ENCODE data around the gene PEX12.
"Not testable (repeated sequence)": the region's sequence is repeated elsewhere in the genome, so short reads cannot be mapped to it uniquely, and the experiment has no call there.

PEX12 gene

DNA sequence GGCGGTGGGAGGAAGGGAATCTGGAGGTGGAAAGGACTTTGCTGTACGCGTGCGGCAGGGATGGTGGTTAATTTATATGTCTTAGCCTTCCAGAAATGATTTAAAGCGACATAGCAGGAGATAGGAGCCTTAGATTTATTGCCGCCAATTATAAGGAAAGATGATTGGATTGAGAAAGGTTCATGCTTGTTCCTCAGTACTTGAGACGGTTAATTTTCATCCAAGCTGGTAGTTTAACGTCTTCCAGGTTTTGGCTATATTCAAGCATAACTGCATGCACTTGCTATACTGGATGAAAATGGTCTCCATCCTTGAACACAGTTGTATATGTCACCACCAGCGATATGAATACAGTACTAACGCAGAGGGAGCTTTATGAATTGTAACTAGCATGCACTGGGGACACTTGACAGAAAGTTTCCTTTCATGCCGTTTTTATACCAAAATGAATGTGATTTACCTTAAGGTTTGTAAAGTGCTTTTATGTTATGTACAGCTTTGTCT is 610 bp upstream of the PEX12 start:
- DNase-seq (ENCODE audit: low read depth): no peak

DNA sequence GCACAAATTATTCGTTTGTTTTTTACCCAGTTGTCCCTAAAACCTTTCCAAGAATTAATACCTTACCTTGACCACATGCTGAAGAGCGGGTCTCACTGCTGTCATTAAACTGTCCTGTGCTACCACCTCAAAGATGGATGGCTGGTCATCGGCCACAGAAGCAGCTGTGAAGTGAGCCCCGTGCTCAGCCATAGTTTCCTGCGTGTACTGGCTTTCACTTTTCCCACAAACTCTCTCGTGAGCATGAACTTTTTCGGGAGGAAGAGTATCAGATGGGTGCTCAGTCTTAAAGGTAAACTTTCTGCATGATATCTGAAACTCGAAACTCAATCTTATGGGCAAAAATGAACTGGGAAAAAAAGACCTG is 558 bp downstream of the PEX12 start:
- DNase-seq (ENCODE audit: low read depth): no peak

- no peak for DNase-seq (ENCODE audit: low read depth)
Observed at GRCh38 chr17:35575759-35576158, 2.6 kb downstream of the PEX12 start.

DNA sequence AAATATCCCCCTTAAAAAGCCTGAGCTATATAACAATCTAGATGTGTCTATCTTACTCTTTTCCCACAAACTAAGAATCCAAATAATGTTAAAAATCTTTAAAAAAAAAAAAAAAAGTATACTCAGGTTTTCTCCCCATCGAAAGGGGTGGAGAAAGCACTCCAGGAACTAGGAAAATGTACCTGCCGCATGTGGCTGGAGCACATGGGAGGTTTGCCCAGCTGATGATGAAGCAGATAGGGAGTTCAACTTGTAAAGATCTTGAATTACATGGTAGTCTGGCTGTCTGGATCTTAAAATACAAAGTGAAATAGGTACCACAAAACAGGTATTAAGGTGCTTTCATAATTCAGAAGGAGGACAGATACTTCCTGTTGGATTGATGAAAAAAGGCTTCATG is 9.0 kb downstream of the PEX12 start:
- DNase-seq (ENCODE audit: low read depth): no peak

DNA sequence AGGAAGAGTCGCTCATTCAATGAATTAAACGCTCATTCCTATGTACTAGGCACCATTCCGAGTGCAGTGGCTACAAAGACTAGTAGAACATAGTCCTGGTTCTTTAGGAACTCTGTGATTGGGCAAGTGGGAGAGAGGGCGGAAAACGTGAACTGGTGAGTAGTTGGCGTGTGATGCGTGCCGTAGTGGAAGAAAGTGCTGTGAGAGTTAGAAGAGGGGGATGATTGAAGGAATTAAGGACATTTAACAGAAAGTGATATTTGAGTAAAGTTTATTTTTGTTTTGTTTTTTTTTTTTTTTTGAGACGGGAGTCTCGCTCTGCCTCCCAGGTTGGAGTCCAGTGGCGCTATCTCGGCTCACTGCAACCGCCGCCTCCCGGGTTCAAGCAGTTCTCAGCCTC is 9.8 kb downstream of the PEX12 start:
- no peak for DNase-seq (ENCODE audit: low read depth)

- no peak for DNase-seq (ENCODE audit: low read depth)
Observed at GRCh38 chr17:35566968-35567367, 11.4 kb downstream of the PEX12 start.

DNA sequence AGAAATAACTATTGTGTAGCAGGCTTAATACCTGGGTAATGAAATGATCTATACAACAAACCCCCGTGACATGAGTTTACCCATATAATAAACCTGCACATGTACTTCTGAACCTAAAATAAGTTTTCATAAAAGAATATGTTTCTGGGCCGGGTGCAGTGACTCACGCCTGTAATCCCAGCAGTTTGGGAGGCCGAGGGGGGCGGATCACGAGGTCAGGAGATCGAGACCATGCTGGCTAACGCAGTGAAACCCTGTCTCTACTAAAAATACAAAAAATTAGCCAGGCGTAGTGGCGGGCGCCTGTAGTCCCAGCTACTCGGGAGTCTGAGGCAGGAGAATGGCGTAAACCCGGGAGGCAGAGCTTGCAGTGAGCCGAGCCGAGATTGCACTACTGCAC is 15.2 kb downstream of the PEX12 start:
- DNase-seq (ENCODE audit: low read depth): not testable (repeated sequence)

DNA sequence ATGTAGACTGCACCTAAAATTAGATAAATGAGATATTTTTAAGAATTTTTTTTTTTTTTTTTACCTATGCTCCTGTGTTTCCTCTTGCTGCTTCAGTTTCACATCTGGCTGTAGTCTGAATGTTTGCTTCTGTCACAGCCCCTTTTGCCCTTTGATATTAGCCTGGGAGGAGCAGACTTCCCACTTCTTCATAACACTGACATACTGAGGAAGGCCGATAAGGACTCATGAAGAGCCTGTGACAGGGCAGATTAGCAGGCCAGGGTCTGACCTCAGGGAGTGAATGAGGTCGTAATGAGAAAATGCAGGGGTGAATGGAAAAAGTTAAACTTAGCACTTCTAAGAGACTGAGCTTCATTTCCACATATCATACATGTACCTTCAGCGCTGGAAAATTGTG is 17.7 kb downstream of the PEX12 start, which contains the start of gene SLFN14:
Gene SLFN14 (minus strand): TSS at position 117 of the 400 bp plus-strand sequence. CDS start 2,757 bp downstream, outside the sequence.
- no peak for DNase-seq (ENCODE audit: low read depth)

- no peak for DNase-seq (ENCODE audit: low read depth)
Observed at GRCh38 chr17:35559495-35560210, 18.7 kb downstream of the PEX12 start.

GRCh38 chr17:35557353-35557752 is 21.0 kb downstream of the PEX12 start:
- no peak for DNase-seq (ENCODE audit: low read depth)

GRCh38 chr17:35555691-35556090 is 22.7 kb downstream of the PEX12 start:
- DNase-seq (ENCODE audit: low read depth): no peak

- DNase-seq (ENCODE audit: low read depth): no peak
Observed at GRCh38 chr17:35554668-35555067, 23.7 kb downstream of the PEX12 start.

GRCh38 chr17:35553310-35553709 is 25.1 kb downstream of the PEX12 start:
- DNase-seq (ENCODE audit: low read depth): no peak

- no peak for DNase-seq (ENCODE audit: low read depth)
Observed at GRCh38 chr17:35548978-35549377, 29.4 kb downstream of the PEX12 start.

- no peak for DNase-seq (ENCODE audit: low read depth)
Observed at GRCh38 chr17:35548208-35548810, 30.1 kb downstream of the PEX12 start.

GRCh38 chr17:35546487-35546886 is 31.9 kb downstream of the PEX12 start:
- no peak for DNase-seq (ENCODE audit: low read depth)

- no peak for DNase-seq (ENCODE audit: low read depth)
Observed at GRCh38 chr17:35545150-35545549, 33.2 kb downstream of the PEX12 start.

GRCh38 chr17:35543856-35544255 is 34.5 kb downstream of the PEX12 start:
- no peak for DNase-seq (ENCODE audit: low read depth)

DNA sequence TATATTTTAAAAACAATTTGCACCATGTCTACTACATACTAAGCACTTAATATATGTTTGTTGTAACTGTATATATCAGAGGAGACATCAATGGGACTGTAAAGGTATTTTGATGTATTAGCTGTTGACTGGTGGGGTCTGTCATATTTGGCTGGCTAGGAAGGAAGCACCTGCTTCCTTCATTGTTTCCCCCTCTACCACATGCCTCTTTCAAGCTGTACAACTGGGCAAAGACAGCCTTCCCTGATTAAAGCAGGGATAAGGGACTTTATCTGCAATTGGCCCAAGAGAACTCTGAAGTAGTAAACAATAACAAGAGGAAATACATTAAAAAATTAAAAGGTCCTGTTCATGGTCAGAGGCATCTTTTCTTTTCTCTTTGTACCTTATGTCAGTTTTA is 35.4 kb downstream of the PEX12 start:
- no peak for DNase-seq (ENCODE audit: low read depth)

DNA sequence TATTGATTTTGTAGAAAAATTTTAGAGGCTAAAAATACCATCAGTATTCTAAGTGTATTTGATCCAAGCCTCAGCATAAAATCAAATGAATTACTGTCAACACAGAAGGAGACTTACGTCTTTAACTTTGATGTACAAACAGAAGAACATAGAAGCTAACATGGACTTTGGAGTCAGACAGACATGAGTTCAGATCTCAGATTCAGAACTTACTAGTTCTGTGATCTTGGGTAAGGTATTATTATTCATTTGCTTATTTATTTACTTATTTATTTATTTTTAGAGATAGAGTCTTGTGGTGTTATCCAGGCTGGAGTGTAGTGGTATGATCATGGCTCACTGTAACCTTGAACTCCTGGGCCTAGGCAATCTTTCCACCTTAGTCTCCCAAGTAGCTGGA is 36.9 kb downstream of the PEX12 start:
- no peak for DNase-seq (ENCODE audit: low read depth)

DNA sequence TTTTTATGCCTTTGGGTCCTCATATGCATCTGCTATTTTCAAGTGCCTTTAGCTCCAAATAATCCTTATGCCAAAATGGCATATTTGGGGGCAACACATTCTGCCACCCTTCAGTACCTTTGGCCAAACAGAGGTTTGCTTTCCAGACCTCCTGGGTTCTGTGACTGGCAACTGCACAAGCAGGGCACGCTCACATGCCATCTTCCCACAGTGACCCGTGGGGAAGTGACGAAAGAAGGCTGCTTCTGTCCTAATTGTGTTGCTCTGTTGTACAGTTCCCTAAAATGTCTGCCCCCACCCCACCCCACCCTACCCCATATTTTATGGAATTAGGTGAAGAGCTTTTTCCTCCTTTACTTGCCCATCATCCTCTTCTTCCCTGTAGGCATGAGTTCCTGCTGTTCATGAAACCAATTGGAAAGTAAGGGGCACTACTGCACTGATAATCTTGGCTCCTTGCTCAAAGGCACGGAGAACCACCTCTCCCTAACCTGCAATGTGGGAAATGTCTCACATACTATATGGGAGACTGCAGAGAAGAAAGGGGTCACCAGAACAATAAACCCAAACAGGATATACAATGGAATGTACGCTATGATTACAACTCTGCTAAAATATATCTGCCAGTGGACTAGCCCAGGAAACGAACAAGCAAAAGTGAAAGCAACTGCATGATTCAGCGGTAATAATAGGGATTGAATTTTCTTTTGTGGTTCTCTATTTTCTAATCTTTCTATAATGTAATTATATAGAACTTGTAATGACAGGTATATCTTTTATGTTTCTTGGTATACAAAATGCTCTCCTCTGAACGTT is 37.6 kb downstream of the PEX12 start:
- DNase-seq (ENCODE audit: low read depth): no peak

GRCh38 chr17:35539659-35540026 is 38.7 kb downstream of the PEX12 start:
- no peak for DNase-seq (ENCODE audit: low read depth)

- DNase-seq (ENCODE audit: low read depth): no peak
Observed at GRCh38 chr17:35537601-35538141, 40.7 kb downstream of the PEX12 start, which contains the start of gene SLFN12L. Gene SLFN12L (minus strand): TSS chr17:35537678. CDS start chr17:35522364, 15,314 bp downstream.
